Measurements from ENCODE around the gene GRIA4.

The GRIA4 gene

GRCh38 chr11:105799728-105800462 lies 190.0 kb downstream of the GRIA4 start:
- Histone ChIP-seq H3K36me3 (ENCODE audit: control insufficient read depth in 1 of 2, insufficient read depth in 2 of 2, low read length in 2 of 2) (no peaks in the 10 kb centered on the region), H3K27ac (ENCODE audit: low read depth, low read length) (no peak overlapping the region), H3K9me3 (ENCODE audit: control insufficient read depth in 1 of 2, low read length in 2 of 2) (no peaks in the 10 kb centered on the region), H3K9ac (ENCODE audit: low read depth in 1 of 2, low read length in 2 of 2) (no peak overlapping the region), H3K27me3 (ENCODE audit: control insufficient read depth in 1 of 2, insufficient read depth in 2 of 2, low read length in 2 of 2) (no peaks in the 10 kb centered on the region), H3K4me1 (ENCODE audit: control insufficient read depth in 1 of 2, insufficient read depth in 2 of 2, low read length in 2 of 2) (no peaks in the 10 kb centered on the region), H3K4me3 (ENCODE audit: low read depth in 1 of 2, low read length in 2 of 2) (no peak overlapping the region)

- Histone ChIP-seq H3K9me3 (ENCODE audit: control insufficient read depth in 1 of 2, low read length in 2 of 2) (no peaks in the 10 kb centered on the region), H3K27ac (ENCODE audit: low read depth, low read length) (no peak overlapping the region), H3K4me1 (ENCODE audit: control insufficient read depth in 1 of 2, insufficient read depth in 2 of 2, low read length in 2 of 2) (no peaks in the 10 kb centered on the region), H3K36me3 (ENCODE audit: control insufficient read depth in 1 of 2, insufficient read depth in 2 of 2, low read length in 2 of 2) (no peaks in the 10 kb centered on the region), H3K9ac (ENCODE audit: low read depth in 1 of 2, low read length in 2 of 2) (no peak overlapping the region), H3K27me3 (ENCODE audit: control insufficient read depth in 1 of 2, insufficient read depth in 2 of 2, low read length in 2 of 2) (no peaks in the 10 kb centered on the region), H3K4me3 (ENCODE audit: low read depth in 1 of 2, low read length in 2 of 2) (no peak overlapping the region)
These were observed 192.5 kb downstream of the GRIA4 start for GRCh38 chr11:105802390-105802789.

GRCh38 chr11:105811242-105811641 lies 201.4 kb downstream of the GRIA4 start:
- Histone ChIP-seq H3K27ac (ENCODE audit: low read depth, low read length) (no peak overlapping the region), H3K9me3 (ENCODE audit: control insufficient read depth in 1 of 2, low read length in 2 of 2) (no peaks in the 10 kb centered on the region), H3K4me1 (ENCODE audit: control insufficient read depth in 1 of 2, insufficient read depth in 2 of 2, low read length in 2 of 2) (no peaks in the 10 kb centered on the region), H3K36me3 (ENCODE audit: control insufficient read depth in 1 of 2, insufficient read depth in 2 of 2, low read length in 2 of 2) (no peaks in the 10 kb centered on the region), H3K4me3 (ENCODE audit: low read depth in 1 of 2, low read length in 2 of 2) (no peak overlapping the region), H3K9ac (ENCODE audit: low read depth in 1 of 2, low read length in 2 of 2) (no peak overlapping the region), H3K27me3 (ENCODE audit: control insufficient read depth in 1 of 2, insufficient read depth in 2 of 2, low read length in 2 of 2) (no peaks in the 10 kb centered on the region)

GRCh38 chr11:105821372-105821771 lies 211.5 kb downstream of the GRIA4 start:
- no peaks in the 10 kb centered on the region for H3K36me3 ChIP-seq (ENCODE audit: control insufficient read depth in 1 of 2, insufficient read depth in 2 of 2, low read length in 2 of 2)
- no peaks in the 10 kb centered on the region for H3K9me3 ChIP-seq (ENCODE audit: control insufficient read depth in 1 of 2, low read length in 2 of 2)
- no peak overlapping the region for H3K27ac ChIP-seq (ENCODE audit: low read depth, low read length)
- H3K4me3 ChIP-seq (ENCODE audit: low read depth in 1 of 2, low read length in 2 of 2), result no peak overlapping the region
- H3K9ac ChIP-seq (ENCODE audit: low read depth in 1 of 2, low read length in 2 of 2), result no peak overlapping the region
- no peaks in the 10 kb centered on the region for H3K4me1 ChIP-seq (ENCODE audit: control insufficient read depth in 1 of 2, insufficient read depth in 2 of 2, low read length in 2 of 2)
- no peaks in the 10 kb centered on the region for H3K27me3 ChIP-seq (ENCODE audit: control insufficient read depth in 1 of 2, insufficient read depth in 2 of 2, low read length in 2 of 2)

- Histone ChIP-seq H3K9me3 (ENCODE audit: control insufficient read depth in 1 of 2, low read length in 2 of 2) (no peaks in the 10 kb centered on the region), H3K9ac (ENCODE audit: low read depth in 1 of 2, low read length in 2 of 2) (no peak overlapping the region), H3K36me3 (ENCODE audit: control insufficient read depth in 1 of 2, insufficient read depth in 2 of 2, low read length in 2 of 2) (no peaks in the 10 kb centered on the region), H3K4me1 (ENCODE audit: control insufficient read depth in 1 of 2, insufficient read depth in 2 of 2, low read length in 2 of 2) (no peaks in the 10 kb centered on the region), H3K27ac (ENCODE audit: low read depth, low read length) (no peak overlapping the region), H3K27me3 (ENCODE audit: control insufficient read depth in 1 of 2, insufficient read depth in 2 of 2, low read length in 2 of 2) (no peaks in the 10 kb centered on the region), H3K4me3 (ENCODE audit: low read depth in 1 of 2, low read length in 2 of 2) (no peak overlapping the region)
These were observed 211.9 kb downstream of the GRIA4 start for GRCh38 chr11:105821781-105822180.

GRCh38 chr11:105823495-105824033 lies 213.7 kb downstream of the GRIA4 start:
- no peak overlapping the region for H3K9ac ChIP-seq (ENCODE audit: low read depth in 1 of 2, low read length in 2 of 2)
- H3K4me3 ChIP-seq (ENCODE audit: low read depth in 1 of 2, low read length in 2 of 2), result no peak overlapping the region
- H3K36me3 ChIP-seq (ENCODE audit: control insufficient read depth in 1 of 2, insufficient read depth in 2 of 2, low read length in 2 of 2), result no peaks in the 10 kb centered on the region
- H3K27ac ChIP-seq (ENCODE audit: low read depth, low read length), result no peak overlapping the region
- no peaks in the 10 kb centered on the region for H3K27me3 ChIP-seq (ENCODE audit: control insufficient read depth in 1 of 2, insufficient read depth in 2 of 2, low read length in 2 of 2)
- no peaks in the 10 kb centered on the region for H3K4me1 ChIP-seq (ENCODE audit: control insufficient read depth in 1 of 2, insufficient read depth in 2 of 2, low read length in 2 of 2)
- no peaks in the 10 kb centered on the region for H3K9me3 ChIP-seq (ENCODE audit: control insufficient read depth in 1 of 2, low read length in 2 of 2)

GRCh38 chr11:105824457-105825013 lies 214.7 kb downstream of the GRIA4 start:
- Histone ChIP-seq H3K9ac (ENCODE audit: low read depth in 1 of 2, low read length in 2 of 2) (no peak overlapping the region), H3K36me3 (ENCODE audit: control insufficient read depth in 1 of 2, insufficient read depth in 2 of 2, low read length in 2 of 2) (no peaks in the 10 kb centered on the region), H3K4me3 (ENCODE audit: low read depth in 1 of 2, low read length in 2 of 2) (no peak overlapping the region), H3K9me3 (ENCODE audit: control insufficient read depth in 1 of 2, low read length in 2 of 2) (no peaks in the 10 kb centered on the region), H3K4me1 (ENCODE audit: control insufficient read depth in 1 of 2, insufficient read depth in 2 of 2, low read length in 2 of 2) (no peaks in the 10 kb centered on the region), H3K27ac (ENCODE audit: low read depth, low read length) (no peak overlapping the region), H3K27me3 (ENCODE audit: control insufficient read depth in 1 of 2, insufficient read depth in 2 of 2, low read length in 2 of 2) (no peaks in the 10 kb centered on the region)

- Histone ChIP-seq H3K36me3 (ENCODE audit: control insufficient read depth in 1 of 2, insufficient read depth in 2 of 2, low read length in 2 of 2) (no peaks in the 10 kb centered on the region), H3K27me3 (ENCODE audit: control insufficient read depth in 1 of 2, insufficient read depth in 2 of 2, low read length in 2 of 2) (no peaks in the 10 kb centered on the region), H3K4me3 (ENCODE audit: low read depth in 1 of 2, low read length in 2 of 2) (no peak overlapping the region), H3K27ac (ENCODE audit: low read depth, low read length) (no peak overlapping the region), H3K9me3 (ENCODE audit: control insufficient read depth in 1 of 2, low read length in 2 of 2) (no peaks in the 10 kb centered on the region), H3K4me1 (ENCODE audit: control insufficient read depth in 1 of 2, insufficient read depth in 2 of 2, low read length in 2 of 2) (no peaks in the 10 kb centered on the region), H3K9ac (ENCODE audit: low read depth in 1 of 2, low read length in 2 of 2) (no peak overlapping the region)
These were observed 215.3 kb downstream of the GRIA4 start for GRCh38 chr11:105825141-105825540.

GRCh38 chr11:105827906-105828305 lies 218.0 kb downstream of the GRIA4 start:
- H3K9me3 ChIP-seq (ENCODE audit: control insufficient read depth in 1 of 2, low read length in 2 of 2), result no peaks in the 10 kb centered on the region
- no peak overlapping the region for H3K4me3 ChIP-seq (ENCODE audit: low read depth in 1 of 2, low read length in 2 of 2)
- H3K4me1 ChIP-seq (ENCODE audit: control insufficient read depth in 1 of 2, insufficient read depth in 2 of 2, low read length in 2 of 2), result no peaks in the 10 kb centered on the region
- no peak overlapping the region for H3K9ac ChIP-seq (ENCODE audit: low read depth in 1 of 2, low read length in 2 of 2)
- H3K27ac ChIP-seq (ENCODE audit: low read depth, low read length), result no peak overlapping the region
- no peaks in the 10 kb centered on the region for H3K27me3 ChIP-seq (ENCODE audit: control insufficient read depth in 1 of 2, insufficient read depth in 2 of 2, low read length in 2 of 2)
- no peaks in the 10 kb centered on the region for H3K36me3 ChIP-seq (ENCODE audit: control insufficient read depth in 1 of 2, insufficient read depth in 2 of 2, low read length in 2 of 2)

- Histone ChIP-seq H3K36me3 (ENCODE audit: control insufficient read depth in 1 of 2, insufficient read depth in 2 of 2, low read length in 2 of 2) (no peaks in the 10 kb centered on the region), H3K9me3 (ENCODE audit: control insufficient read depth in 1 of 2, low read length in 2 of 2) (no peaks in the 10 kb centered on the region), H3K27me3 (ENCODE audit: control insufficient read depth in 1 of 2, insufficient read depth in 2 of 2, low read length in 2 of 2) (no peaks in the 10 kb centered on the region), H3K4me1 (ENCODE audit: control insufficient read depth in 1 of 2, insufficient read depth in 2 of 2, low read length in 2 of 2) (no peaks in the 10 kb centered on the region), H3K4me3 (ENCODE audit: low read depth in 1 of 2, low read length in 2 of 2) (no peak overlapping the region), H3K27ac (ENCODE audit: low read depth, low read length) (no peak overlapping the region), H3K9ac (ENCODE audit: low read depth in 1 of 2, low read length in 2 of 2) (no peak overlapping the region)
These were observed 219.2 kb downstream of the GRIA4 start for GRCh38 chr11:105829084-105829483.
